Measurements from ENCODE around the gene RET.

Gene RET

GRCh38 chr10:43061760-43062159, 15.1 kb upstream of the RET start:
- Histone ChIP-seq H3K4me3 (no peak overlapping the region), H3K4me1 (no peaks in the 10 kb centered on the region), H3K27me3 (ENCODE audit: low read depth) (peaks cover 2% of the 10 kb centered on the region; the same call in 1 of the 2 replicates), H3K36me3 (replicated peaks) (no peaks in the 10 kb centered on the region), H3K9me3 (no peaks in the 10 kb centered on the region)
- in situ Hi-C loops (cut with MboI; ENCODE audit: low sequenced_read_pairs), result no loop called here
- no peak for DNase-seq (ENCODE audit: low spot score in 2 of 2)

GRCh38 chr10:43062402-43063160, 14.3 kb upstream of the RET start:
- no peak for DNase-seq (ENCODE audit: low spot score in 2 of 2)
- H3K36me3 ChIP-seq (replicated peaks), result no peaks in the 10 kb centered on the region
- H3K27me3 ChIP-seq (ENCODE audit: low read depth), result 0 out of 2 replicates have a peak, but pooled peaks cover 1% of the 10 kb centered on the region
- H3K4me3 ChIP-seq, result no peak overlapping the region
- no peaks in the 10 kb centered on the region for H3K4me1 ChIP-seq
- in situ Hi-C loops (cut with MboI; ENCODE audit: low sequenced_read_pairs), result no loop called here
- no peaks in the 10 kb centered on the region for H3K9me3 ChIP-seq

GRCh38 chr10:43064331-43065075, 12.4 kb upstream of the RET start:
- in situ Hi-C loops (cut with MboI; ENCODE audit: low sequenced_read_pairs), result no loop called here
- Histone ChIP-seq H3K27me3 (ENCODE audit: low read depth) (no peaks in the 10 kb centered on the region), H3K4me1 (no peaks in the 10 kb centered on the region), H3K36me3 (replicated peaks) (no peaks in the 10 kb centered on the region), H3K9me3 (no peaks in the 10 kb centered on the region), H3K4me3 (no peak overlapping the region)
- no peak for DNase-seq (ENCODE audit: low spot score in 2 of 2)

GRCh38 chr10:43065234-43065633, 11.6 kb upstream of the RET start:
- H3K4me3 ChIP-seq, result no peak overlapping the region
- H3K9me3 ChIP-seq, result no peaks in the 10 kb centered on the region
- no peak for DNase-seq (ENCODE audit: low spot score in 2 of 2)
- H3K4me1 ChIP-seq, result no peaks in the 10 kb centered on the region
- no peaks in the 10 kb centered on the region for H3K27me3 ChIP-seq (ENCODE audit: low read depth)
- H3K36me3 ChIP-seq (replicated peaks), result no peaks in the 10 kb centered on the region
- in situ Hi-C loops (cut with MboI; ENCODE audit: low sequenced_read_pairs), result no loop called here

- DNase-seq (ENCODE audit: low spot score in 2 of 2), result no peak
- H3K36me3 ChIP-seq (replicated peaks), result no peaks in the 10 kb centered on the region
- no peaks in the 10 kb centered on the region for H3K27me3 ChIP-seq (ENCODE audit: low read depth)
- no peak overlapping the region for H3K4me3 ChIP-seq
- in situ Hi-C loops (cut with MboI; ENCODE audit: low sequenced_read_pairs), result no loop called here
- H3K4me1 ChIP-seq, result no peaks in the 10 kb centered on the region
- H3K9me3 ChIP-seq, result no peaks in the 10 kb centered on the region
These were observed 11.1 kb upstream of the RET start for GRCh38 chr10:43065761-43066160.

- H3K9me3 ChIP-seq, result no peaks in the 10 kb centered on the region
- no peak overlapping the region for H3K4me3 ChIP-seq
- no peaks in the 10 kb centered on the region for H3K36me3 ChIP-seq (replicated peaks)
- H3K27me3 ChIP-seq (ENCODE audit: low read depth), result no peaks in the 10 kb centered on the region
- H3K4me1 ChIP-seq, result peaks cover 6% of the 10 kb centered on the region
- DNase-seq (ENCODE audit: low spot score in 2 of 2), result no peak
- in situ Hi-C loops (cut with MboI; ENCODE audit: low sequenced_read_pairs), result no loop called here
These were observed 10.4 kb upstream of the RET start for GRCh38 chr10:43066481-43066880.

- Histone ChIP-seq H3K4me1 (peaks cover 10% of the 10 kb centered on the region), H3K27me3 (ENCODE audit: low read depth) (no peaks in the 10 kb centered on the region), H3K36me3 (replicated peaks) (no peaks in the 10 kb centered on the region), H3K4me3 (no peak overlapping the region), H3K9me3 (no peaks in the 10 kb centered on the region)
- in situ Hi-C loops (cut with MboI; ENCODE audit: low sequenced_read_pairs), result no loop called here
- DNase-seq (ENCODE audit: low spot score in 2 of 2), result no peak
These were observed 9.3 kb upstream of the RET start for GRCh38 chr10:43067391-43068135.

GRCh38 chr10:43068136-43068395, 8.8 kb upstream of the RET start:
- Histone ChIP-seq H3K27me3 (ENCODE audit: low read depth) (no peaks in the 10 kb centered on the region), H3K9me3 (no peaks in the 10 kb centered on the region), H3K4me1 (peaks cover 10% of the 10 kb centered on the region), H3K36me3 (replicated peaks) (no peaks in the 10 kb centered on the region), H3K4me3 (no peak overlapping the region)
- in situ Hi-C loops (cut with MboI; ENCODE audit: low sequenced_read_pairs), result no loop called here
- no peak for DNase-seq (ENCODE audit: low spot score in 2 of 2)

GRCh38 chr10:43068471-43069210, 8.2 kb upstream of the RET start:
- Histone ChIP-seq H3K4me1 (peaks cover 10% of the 10 kb centered on the region), H3K4me3 (no peak overlapping the region), H3K27me3 (ENCODE audit: low read depth) (no peaks in the 10 kb centered on the region), H3K36me3 (replicated peaks) (no peaks in the 10 kb centered on the region), H3K9me3 (no peaks in the 10 kb centered on the region)
- no peak for DNase-seq (ENCODE audit: low spot score in 2 of 2)
- in situ Hi-C loops (cut with MboI; ENCODE audit: low sequenced_read_pairs), result no loop called here

- H3K27me3 ChIP-seq (ENCODE audit: low read depth), result no peaks in the 10 kb centered on the region
- no peaks in the 10 kb centered on the region for H3K9me3 ChIP-seq
- peaks cover 10% of the 10 kb centered on the region for H3K4me1 ChIP-seq
- H3K36me3 ChIP-seq (replicated peaks), result no peaks in the 10 kb centered on the region
- DNase-seq (ENCODE audit: low spot score in 2 of 2), result no peak
- in situ Hi-C loops (cut with MboI; ENCODE audit: low sequenced_read_pairs), result no loop called here
- H3K4me3 ChIP-seq, result no peak overlapping the region
These were observed 7.7 kb upstream of the RET start for GRCh38 chr10:43069211-43069515.

GRCh38 chr10:43069579-43069978, 7.3 kb upstream of the RET start:
- Histone ChIP-seq H3K9me3 (no peaks in the 10 kb centered on the region), H3K27me3 (ENCODE audit: low read depth) (no peaks in the 10 kb centered on the region), H3K36me3 (replicated peaks) (no peaks in the 10 kb centered on the region), H3K4me3 (no peak overlapping the region), H3K4me1 (peaks cover 10% of the 10 kb centered on the region)
- in situ Hi-C loops (cut with MboI; ENCODE audit: low sequenced_read_pairs), result no loop called here
- DNase-seq (ENCODE audit: low spot score in 2 of 2), result no peak

- no peak for DNase-seq (ENCODE audit: low spot score in 2 of 2)
- H3K36me3 ChIP-seq (replicated peaks), result no peaks in the 10 kb centered on the region
- no peaks in the 10 kb centered on the region for H3K9me3 ChIP-seq
- in situ Hi-C loops (cut with MboI; ENCODE audit: low sequenced_read_pairs), result no loop called here
- H3K4me1 ChIP-seq, result peaks cover 10% of the 10 kb centered on the region
- H3K4me3 ChIP-seq, result no peak overlapping the region
- H3K27me3 ChIP-seq (ENCODE audit: low read depth), result no peaks in the 10 kb centered on the region
These were observed 6.5 kb upstream of the RET start for GRCh38 chr10:43070121-43071085.

All from HAP-1 (cell line).